Cerebellar cortex (tissue), 1 donor: Measurements from ENCODE around the gene CLTB.
"Not testable (repeated sequence)": the region's sequence is repeated elsewhere in the genome, so short reads cannot be mapped to it uniquely, and the experiment has no call there.

Source experiments
- DNase-seq: peaks from one replicate; pipeline ENCODE4 v3.0.0-alpha.2; 2015; ENCODE audit warnings: low spot score

The CLTB gene

GRCh38 chr5:176415952-176416924, at the start of gene CLTB:
CLTB (minus strand) TSS chr5:176416539; CDS start chr5:176416363, 176 bp downstream.
- DNase-seq = peak; percentile 83

GRCh38 chr5:176463113-176463764, 46.9 kb upstream of the CLTB start:
- DNase-seq = no peak

GRCh38 chr5:176461349-176461748, 45.0 kb upstream of the CLTB start:
- DNase-seq = no peak

- DNase-seq = no peak
Measured at GRCh38 chr5:176458904-176459561, 42.7 kb upstream of the CLTB start.

- no peak for DNase-seq
Measured at GRCh38 chr5:176454724-176455394, 38.5 kb upstream of the CLTB start.

GRCh38 chr5:176450077-176450476, 33.7 kb upstream of the CLTB start:
- no peak for DNase-seq

- DNase-seq = peak; percentile 99
Measured at GRCh38 chr5:176447978-176448608, 31.8 kb upstream of the CLTB start, which contains the start of gene FAF2. FAF2 (plus strand) TSS chr5:176448385; CDS start chr5:176448408, 23 bp downstream.

GRCh38 chr5:176447591-176447977, 31.2 kb upstream of the CLTB start:
- no peak for DNase-seq

- peak; percentile 28 for DNase-seq
Measured at GRCh38 chr5:176446884-176447590, 30.7 kb upstream of the CLTB start.

GRCh38 chr5:176446028-176446665, 29.8 kb upstream of the CLTB start:
- no peak for DNase-seq

GRCh38 chr5:176444742-176445141, 28.4 kb upstream of the CLTB start:
- DNase-seq = no peak

- not testable (repeated sequence) for DNase-seq
Measured at GRCh38 chr5:176442911-176443310, 26.6 kb upstream of the CLTB start.

GRCh38 chr5:176441921-176442323, 25.6 kb upstream of the CLTB start:
- no peak for DNase-seq

- no peak for DNase-seq
Measured at GRCh38 chr5:176440927-176441706, 24.8 kb upstream of the CLTB start.

GRCh38 chr5:176438959-176439757, 22.8 kb upstream of the CLTB start:
- no peak for DNase-seq

- no peak for DNase-seq
Measured at GRCh38 chr5:176436656-176437055, 20.3 kb upstream of the CLTB start.

- DNase-seq = no peak
Measured at GRCh38 chr5:176432707-176433106, 16.4 kb upstream of the CLTB start.

- no peak for DNase-seq
Measured at GRCh38 chr5:176429972-176430371, 13.6 kb upstream of the CLTB start.

- DNase-seq = no peak
Measured at GRCh38 chr5:176427971-176428370, 11.6 kb upstream of the CLTB start.
